IPS DF 4.7 (cell line): Measurements from ENCODE around the gene IL18.
"Not testable (repeated sequence)": the region's sequence is repeated elsewhere in the genome, so short reads cannot be mapped to it uniquely, and the experiment has no call there.

ENCODE experiments used
- DNase-seq: peaks from one replicate; pipeline ENCODE4 v3.0.0-alpha.2; 2013; ENCODE audit warnings: low spot score; ENCODE audit errors: extremely low read depth

Gene IL18

GRCh38 chr11:112121981-112122615 lies 41.8 kb downstream of the IL18 start:
- DNase-seq, result no peak

DNA sequence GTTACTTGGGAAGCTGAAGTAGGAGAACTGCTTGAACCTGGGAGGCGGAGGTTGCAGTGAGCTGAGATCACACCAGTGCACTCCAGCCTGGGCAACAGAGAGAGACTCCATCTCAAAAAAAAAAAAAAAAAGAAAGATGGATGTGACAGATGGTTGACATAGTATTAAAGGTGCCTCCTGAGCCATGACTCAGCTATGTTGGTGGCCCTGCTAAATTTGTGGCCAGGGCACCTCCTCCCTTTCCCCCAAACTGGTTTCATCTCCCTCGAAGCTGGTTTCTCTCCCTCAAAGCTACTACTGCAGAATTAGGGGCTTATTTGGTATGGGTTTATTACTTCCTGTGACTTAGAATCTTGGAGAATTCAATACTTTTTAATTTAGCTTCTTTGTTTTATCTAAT lies 45.7 kb downstream of the IL18 start:
- DNase-seq, result no peak

DNA sequence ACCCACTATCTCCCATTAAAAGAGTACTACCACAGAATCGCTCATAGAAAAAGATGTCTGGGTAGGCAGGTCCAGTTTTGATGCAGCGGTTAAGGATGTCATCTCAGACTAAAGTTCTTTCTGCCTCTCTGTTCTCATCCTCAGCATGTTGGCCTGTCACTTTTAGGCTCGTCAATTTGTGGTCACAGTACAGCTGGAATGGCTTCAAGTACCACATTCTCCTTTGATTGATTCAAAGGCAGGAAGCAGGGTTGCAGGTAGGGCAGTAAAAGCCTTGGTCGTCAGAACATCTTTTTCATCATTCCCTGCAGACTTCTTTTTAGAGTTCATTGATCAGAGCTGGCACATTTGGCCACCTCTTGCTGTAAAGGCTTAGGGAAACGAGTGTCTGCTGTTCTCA lies 48.5 kb downstream of the IL18 start:
- no peak for DNase-seq

DNA sequence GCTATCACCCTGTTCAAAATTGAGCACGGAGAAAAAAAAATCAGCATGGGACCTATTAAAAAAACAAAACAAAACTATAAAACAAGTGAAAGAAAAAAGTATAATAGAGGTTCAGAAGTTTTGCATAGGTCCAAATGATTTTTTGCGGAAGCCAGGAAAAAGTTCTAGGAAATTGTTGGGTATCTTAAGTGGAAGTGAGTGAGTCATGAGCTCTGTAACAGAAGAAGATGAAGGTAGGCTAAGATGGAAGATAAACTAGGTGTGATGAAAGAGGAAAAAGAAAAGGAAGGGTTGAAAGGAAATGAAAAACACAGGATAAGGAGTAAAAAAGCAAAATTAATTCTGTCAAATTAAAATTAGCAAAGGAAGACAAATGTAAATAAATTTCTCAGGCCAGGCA lies 49.4 kb downstream of the IL18 start:
- DNase-seq, result no peak

GRCh38 chr11:112113539-112114457 lies 50.1 kb downstream of the IL18 start:
- peak; percentile 16 for DNase-seq

GRCh38 chr11:112106070-112106469 lies 57.8 kb downstream of the IL18 start:
- no peak for DNase-seq

- no peak for DNase-seq
These were observed 60.4 kb downstream of the IL18 start for GRCh38 chr11:112103446-112103845.

- no peak for DNase-seq
These were observed 63.4 kb downstream of the IL18 start for GRCh38 chr11:112100462-112100861.

DNA sequence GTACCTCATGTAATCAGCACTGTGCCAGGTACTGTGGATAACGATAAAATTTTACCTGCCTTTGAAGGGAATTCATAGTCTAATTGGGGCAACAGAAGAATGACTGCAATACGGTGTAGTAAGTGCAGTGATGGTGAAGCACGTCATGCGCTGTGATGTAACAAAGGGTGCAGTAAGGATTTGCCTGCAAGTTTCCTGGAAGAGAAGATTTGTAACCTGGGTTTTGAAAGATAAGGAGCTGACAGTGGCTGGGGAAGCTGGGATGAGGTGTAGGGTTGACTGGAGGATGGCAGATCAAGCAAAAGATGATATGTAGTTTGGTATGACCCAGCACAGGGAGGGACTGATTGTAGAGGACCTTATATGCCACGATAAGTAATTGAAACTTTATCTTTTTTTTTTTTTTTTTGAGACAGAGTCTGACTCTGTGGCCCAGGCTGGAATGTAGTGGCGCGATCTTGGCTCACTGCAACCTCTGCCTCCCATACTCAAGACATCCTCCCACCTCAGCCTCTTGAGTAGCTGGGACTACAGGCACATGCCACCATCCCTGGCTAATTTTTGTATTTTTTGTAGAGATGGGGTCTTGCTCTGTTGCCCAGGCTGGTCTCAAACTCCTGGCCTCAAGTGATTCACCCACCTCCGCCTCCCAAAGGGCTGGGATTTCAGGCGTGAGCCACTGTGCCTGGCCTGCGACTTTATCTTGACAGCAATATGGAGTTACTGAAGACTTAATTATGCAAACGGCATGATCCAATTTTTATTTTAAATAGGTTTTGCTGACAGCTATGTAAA lies 66.0 kb downstream of the IL18 start:
- DNase-seq, result no peak

DNA sequence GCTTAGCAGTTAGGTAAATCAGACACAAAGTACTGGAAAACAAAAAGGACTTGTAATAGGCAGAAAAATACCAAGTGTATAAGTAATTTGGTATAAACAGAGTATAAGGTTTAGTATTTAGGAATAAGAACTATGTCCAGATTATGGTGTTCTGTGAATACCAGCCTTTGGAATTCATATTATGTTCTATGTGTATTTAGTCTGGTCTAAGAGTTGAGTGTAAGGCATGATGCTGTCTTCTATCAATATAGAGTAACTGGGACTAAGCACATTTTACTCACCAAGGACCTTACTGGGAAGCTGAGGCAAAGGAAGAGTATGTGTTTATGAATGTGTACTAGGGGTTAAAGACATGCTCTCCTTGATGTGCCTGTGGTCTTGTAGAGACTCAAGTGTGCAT lies 67.7 kb downstream of the IL18 start:
- no peak for DNase-seq

DNA sequence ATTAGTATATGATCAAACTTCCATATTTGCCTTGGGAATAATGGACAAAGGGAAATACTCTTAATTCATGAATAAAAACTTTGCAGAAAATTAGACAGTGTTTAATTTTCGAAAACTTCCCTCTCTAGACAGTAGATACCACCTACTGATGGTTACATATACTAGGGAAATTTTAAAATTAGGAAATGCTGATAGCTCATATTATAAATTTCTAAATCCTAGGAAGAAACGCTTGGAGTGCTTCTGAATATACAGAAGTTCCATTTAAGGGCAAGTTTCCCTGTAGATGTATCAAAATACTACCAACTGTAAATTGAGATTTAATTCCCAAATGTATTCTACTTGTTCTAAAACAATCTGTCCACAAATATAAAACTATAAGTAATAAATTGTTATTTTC lies 68.6 kb downstream of the IL18 start:
- not testable (repeated sequence) for DNase-seq
